ENCODE results near the gene IMPDH2.

The IMPDH2 gene

DNA sequence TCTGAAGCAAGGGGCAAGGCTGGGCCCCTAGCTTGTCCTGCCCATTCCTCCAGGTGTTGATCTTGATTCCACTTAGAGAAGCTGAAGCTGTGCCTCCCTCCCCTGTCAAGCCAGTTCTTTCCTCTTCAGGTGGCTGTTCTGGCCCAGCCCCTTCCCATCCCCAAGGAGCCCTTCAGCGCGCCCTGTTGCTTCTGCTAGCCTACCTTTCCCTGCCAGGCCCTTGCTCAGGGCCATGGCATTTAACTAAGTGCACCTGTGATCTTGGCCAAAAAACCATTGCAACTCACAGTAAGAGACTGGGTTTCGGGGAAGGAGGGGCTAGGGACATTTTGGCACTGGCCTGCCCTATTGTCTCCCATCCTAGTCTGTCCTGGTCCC, 23.9 kb downstream of the IMPDH2 start:
- no peak for DNase-seq

DNA sequence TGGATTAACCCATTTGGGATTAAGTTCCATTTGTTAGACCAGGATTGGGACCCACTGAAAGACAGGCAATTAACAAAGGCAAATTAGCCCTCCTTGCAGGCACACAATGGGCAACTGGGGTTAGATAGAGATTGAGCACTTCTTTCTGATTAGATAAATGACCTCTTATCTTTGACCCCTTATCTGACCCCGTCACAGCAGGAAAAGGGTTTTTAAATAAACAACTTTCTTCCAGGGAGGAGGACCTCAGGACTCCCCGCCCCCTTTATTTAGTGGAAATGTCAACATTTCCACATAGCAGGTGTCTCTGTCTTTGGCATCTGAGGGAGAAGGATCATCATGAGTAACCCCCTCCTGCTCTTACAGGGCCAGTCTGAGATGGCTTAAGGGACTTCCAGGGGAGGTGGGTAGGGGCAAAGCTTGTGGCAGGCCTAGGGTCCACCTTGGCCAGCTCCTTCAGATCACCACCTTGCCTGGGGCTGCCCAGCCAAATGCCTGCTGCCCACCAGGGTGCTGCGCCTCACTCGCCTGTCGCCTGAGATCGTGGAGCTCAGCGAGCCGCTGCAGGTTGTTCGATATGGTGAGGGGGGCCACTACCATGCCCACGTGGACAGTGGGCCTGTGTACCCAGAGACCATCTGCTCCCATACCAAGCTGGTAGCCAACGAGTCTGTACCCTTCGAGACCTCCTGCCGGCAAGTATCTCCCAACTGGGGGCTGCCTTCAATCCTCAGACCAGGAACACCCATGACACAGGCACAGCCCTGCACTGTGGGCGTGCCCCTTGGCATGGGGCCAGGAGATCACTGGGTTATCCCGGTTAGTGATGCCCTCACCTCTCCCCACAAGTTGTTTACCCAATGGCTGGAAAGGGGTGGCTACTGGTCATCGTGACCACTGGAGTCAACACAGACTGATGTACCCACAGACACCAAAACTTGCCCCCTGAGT, 24.6 kb downstream of the IMPDH2 start:
- DNase-seq, result no peak

DNA sequence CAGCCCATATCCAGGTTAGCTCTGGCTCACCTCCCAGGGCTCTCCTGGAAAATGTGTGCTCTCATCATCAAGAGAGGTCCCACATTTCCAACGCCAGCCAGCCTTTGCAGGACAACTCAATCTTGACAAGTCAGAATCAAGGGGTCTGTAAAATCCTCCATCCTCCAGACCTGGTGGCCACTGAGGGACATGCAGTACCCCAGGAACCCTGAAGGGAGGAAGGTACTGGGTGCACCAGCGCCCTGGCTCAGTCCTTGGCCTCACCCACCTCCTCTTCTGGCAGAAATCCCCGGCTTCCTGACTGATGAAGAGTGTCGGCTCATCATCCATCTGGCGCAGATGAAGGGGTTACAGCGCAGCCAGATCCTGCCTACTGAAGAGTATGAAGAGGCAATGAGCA, 28.0 kb downstream of the IMPDH2 start:
- DNase-seq, result no peak

DNA sequence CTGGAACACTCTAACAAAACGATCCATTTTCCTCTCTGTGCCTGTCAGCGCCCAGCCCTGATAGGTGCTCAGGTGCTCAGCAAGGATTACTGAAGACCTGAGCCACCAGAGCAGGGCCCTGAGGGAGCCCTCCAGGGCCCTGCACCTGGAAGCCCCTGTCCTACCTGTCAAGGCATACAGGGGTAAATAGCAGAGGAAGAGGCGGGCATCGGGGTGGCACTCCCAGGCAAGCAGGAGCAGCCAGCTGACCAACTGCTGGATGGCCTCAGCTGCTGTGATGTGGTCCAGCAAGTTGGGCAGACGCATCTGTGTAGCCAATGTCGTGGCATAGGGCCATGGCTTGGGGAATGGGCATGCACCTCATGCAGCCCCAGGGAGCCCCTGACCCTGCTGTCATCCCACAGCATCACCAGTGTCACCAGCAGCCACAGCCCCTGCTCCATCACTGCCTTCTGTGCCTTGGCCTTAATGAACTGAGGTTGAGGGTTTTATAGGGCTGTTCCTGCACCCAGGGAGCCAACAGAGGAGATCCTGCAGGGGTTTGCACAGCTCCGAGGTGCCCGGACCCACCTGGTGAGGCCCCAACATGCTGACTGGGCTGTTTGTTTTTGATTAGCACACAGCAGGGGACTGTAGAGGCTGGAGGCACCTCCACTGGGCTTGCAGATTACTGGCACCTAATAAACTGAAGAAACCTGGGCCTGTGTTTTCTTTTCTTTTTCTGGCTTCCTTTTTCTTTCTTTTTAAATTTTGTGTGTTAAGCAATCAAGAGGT, 29.9 kb downstream of the IMPDH2 start:
- DNase-seq, result no peak

DNA sequence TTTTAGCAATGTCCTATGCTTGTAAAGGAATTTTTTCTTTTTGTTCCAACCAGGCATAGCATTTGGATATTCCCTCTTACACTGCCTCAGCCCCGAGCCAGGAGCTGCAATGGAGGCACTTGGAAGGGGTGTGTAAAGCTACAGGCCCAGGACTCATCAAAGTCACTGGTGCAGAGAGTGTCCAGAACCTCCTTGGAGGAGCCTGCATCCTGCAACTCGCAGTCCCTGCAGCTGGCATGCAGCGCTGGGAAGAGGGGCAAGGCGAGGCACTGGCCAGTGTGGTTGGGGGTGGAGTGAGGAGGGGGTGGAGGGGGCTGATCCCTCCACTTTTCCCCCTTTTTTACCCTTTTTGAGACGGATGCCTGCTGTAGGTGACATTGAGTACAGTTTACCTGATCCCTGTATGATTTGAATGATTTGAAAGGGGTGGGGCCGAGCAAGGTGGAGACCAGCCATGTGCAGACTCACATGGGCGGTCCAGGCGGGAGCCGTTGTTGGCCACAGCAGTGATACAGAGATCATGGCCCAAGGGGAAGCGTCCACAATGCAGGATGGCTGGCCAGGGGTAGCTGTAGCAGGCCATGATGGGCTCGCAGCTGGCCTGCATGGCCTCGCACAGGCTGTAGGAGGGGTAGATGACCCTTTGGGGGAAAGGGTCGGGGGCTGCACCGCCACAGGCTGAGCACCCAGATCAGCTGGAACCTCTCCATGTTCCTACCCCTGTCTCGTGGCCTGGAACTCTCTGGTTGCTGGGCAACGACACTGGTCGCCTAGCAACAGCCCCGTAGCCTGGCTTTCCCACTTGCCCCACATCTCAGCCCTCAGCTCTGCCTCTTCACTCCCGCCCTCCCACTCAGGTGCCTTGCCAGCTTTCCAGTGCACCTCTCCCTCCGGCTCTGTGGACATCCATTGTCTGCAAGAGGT, 31.2 kb downstream of the IMPDH2 start:
- no peak for DNase-seq

DNA sequence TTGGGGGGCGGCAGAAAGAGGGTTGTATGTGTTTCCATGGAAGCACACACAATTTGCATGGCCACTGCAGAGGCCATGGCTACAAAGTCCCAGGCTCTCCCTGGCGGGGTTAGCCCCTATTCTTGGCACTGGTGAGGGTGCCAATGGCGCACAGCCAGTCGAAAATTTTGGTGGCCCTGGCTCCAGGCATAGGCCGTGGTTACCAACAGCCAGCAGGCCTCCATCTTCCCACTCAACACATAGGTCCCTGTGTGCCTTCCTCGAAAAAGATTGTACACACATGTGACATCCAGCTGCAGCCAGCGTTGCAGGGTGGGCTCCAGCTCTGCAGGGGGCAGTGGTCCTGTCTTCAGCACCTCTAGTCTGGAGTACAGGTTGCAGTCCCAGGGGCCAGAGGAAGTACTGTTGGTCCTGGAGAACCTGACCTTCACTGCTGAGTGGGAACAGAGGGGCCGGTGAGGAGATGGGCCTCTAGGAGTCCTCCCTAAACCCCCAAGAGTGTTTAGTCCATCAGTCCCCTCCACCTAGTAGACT, 32.0 kb downstream of the IMPDH2 start:
- no peak for DNase-seq

DNA sequence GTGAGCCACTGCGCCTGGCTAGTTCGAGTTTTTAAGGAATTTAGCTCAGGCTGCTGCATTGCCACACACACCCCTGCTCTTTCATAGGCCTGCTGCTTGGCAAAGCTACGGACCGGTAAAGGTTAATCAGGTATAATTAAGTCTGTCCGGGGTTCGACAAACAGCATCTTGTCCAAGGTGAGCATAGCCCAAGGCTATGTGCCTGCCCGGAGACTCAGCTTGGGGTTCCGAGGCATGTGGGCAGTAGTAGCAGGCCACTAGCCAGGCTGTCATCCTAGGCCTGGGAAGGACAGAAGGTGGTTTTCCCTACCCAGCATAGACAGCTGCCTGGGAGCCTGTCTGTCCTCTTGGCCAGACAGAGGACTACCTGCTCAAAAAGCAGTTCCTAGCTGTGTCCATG, 32.6 kb downstream of the IMPDH2 start:
- no peak for DNase-seq

DNA sequence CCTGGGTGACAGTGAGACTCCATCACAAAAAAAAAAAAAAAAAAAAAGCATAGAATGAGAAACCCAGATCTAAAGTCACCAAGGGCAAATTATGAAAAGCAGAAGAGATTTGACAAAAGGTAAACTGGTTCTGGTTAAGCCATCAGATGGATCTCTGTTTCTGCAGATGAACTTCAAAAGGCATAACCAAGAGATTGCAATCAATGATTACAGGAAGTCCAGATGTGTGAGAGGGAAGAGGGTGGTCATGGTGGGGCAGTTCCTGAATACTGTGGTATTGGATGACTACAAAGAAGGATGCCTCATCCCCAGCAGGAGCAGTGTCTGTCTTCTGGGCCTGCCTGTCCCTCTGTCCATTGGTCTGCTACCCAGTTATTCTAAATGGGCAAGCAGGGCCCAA, 35.4 kb downstream of the IMPDH2 start:
- DNase-seq, result no peak

DNA sequence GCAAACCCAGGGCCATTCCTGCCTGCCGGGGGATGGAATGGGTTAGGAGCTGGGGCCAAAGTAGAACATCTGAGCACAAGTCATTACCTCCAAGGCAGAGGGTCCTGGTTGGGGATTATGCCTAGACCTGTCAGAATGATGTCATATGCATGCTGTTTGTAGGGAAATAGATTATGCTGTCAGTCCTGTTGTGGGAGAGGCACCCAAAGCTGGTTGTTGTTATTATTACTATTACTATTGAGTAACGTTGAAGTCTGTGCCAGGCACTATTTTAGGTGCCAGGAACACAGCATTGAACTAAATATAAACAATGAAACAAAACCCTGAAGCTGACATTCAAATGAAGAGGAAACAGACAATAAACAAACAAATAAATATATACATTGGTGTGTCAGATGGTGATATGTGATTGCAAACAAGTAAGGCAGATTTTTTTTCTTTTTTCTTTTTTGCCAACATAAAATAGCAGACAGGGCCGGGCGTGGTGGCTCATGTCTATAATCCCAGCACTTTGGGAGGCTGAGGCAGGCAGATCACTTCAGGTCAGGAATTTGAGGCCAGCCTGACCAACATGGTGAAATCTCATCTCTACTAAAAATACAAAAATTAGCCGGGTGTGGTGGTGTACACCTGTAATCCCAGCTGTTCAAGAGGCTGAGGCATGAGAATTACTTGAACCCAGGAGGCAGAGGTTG, 37.2 kb downstream of the IMPDH2 start:
- no peak for DNase-seq

DNA sequence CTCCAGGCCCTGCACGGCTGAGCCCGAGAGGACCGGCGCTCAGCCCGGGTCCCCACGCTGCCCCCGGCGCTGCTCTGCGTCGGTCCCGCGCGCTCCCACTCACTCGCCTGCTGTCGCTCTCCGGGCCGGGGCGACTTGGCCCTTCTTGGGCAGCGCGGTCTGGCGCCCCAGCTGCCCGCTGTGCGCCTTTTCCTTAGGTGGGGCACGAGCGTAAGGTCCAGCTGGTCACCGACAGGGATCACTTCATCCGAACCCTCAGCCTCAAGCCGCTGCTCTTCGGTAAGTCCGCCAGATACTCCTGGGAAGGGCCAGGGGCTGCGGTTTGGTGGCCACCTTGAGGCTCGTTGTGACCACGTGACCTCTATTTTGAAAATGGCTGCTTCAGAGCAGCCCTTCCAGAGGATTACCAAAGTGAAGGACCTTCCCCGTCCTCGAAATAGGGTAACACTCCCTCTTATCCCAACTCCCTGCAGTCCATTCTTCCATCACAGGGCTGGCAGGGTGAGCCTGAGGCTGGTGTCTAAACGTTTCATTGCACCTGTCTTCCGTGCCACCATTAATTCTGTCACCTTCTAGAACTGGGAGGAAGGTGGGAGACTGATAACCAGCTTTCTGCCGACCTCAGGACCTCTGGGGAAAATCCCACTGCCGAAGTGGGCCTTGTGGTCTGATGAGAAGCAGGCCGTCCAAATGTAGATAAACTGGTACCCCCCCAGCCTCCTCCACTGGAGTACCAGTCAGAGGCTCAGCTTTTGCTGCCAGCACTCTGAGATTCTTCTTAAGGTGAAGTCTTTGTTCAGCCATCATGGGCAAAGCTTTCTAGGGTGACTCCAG, 38.3 kb downstream of the IMPDH2 start:
- DNase-seq, result peak; percentile 35

DNA sequence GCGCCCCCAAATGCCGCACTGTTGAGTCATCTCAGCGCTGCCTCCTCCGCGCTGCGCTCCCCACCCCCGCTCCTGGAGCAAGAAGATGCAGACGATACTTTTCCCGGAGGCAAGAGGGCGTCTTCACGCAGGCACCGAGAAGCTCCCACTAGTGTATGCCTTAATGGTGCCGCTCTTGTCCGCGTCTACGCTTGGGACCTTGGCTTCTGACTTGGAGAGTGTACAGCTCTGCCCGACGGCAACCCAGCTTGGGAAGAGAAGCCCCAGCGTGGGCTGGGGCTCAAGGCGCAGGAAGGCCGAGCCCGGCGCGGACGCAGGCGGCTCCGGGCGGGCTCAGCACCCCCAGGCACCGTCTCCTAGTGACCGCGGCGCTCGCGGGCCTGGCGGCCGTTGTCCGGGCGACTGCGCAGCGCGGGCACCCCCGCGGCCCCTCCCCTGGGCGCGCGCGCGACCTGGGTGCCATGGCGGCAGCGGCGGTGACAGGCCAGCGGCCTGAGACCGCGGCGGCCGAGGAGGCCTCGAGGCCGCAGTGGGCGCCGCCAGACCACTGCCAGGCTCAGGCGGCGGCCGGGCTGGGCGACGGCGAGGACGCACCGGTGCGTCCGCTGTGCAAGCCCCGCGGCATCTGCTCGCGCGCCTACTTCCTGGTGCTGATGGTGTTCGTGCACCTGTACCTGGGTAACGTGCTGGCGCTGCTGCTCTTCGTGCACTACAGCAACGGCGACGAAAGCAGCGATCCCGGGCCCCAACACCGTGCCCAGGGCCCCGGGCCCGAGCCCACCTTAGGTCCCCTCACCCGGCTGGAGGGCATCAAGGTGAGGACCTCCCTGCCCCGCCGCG, 39.2 kb downstream of the IMPDH2 start, which contains the start of gene P4HTM:
Gene P4HTM, plus strand, starts transcription at position 446 of the 840 bp plus-strand sequence. Its CDS starts 16 bp downstream, at position 462.
- DNase-seq, result peak; percentile 96

DNA sequence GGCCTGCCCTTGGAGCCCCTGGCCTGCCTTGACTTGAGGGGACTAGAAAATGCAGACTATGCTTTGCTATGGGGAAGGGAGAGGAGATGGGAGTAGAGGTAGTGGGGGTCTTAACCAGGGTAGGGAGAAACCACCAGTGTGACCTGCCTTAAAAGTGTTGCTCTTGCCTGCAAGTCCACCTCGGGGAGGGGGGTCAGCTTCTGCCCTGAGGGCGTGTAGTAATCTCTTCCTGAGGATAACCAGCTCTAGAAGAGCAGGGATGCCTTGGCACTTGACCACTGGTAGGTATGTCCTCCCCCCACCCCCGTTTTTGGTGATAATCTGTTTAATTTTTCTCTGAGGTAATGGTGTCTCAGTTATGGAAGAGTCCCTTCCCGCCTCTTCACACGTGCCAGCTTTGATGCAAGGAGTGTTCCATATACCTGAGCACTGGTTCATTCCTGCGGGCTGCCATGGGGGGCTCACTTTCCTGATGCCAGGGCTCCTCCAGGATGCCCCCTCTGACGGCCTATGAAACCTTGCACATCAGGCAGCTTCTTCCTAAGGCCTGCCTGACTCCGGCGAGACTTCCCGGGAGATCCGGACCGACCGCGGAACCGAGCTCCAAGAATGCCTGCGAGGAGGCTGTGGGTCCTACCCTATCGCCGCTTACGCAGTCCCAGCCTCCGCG, 39.9 kb downstream of the IMPDH2 start:
- DNase-seq, result no peak

DNA sequence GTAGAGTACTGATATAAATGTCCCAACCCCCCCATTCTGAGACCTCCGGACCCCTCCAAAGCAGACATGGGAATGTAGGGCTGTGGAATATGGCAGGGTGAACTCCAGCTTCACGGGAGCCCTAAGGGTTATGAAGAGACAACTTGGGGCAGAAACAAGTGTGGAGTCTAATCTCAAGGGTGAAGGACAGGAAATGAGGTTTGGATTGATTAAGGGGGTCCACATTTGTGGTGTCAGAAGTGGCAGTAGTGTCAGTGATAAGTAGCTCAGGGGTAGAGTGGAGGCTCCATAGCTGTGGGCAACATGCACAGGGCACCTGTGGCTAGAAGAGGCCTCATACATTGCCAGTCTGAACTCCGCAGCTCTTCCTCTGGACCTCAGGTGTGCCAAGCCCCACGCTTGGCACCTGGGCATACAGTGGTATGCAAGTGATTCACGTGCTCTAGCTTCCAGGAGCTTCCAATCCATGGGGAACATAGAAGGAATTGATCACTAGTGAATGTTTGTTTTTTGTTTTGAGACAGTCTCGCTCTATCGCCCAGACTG, 43.3 kb downstream of the IMPDH2 start:
- no peak for DNase-seq

DNA sequence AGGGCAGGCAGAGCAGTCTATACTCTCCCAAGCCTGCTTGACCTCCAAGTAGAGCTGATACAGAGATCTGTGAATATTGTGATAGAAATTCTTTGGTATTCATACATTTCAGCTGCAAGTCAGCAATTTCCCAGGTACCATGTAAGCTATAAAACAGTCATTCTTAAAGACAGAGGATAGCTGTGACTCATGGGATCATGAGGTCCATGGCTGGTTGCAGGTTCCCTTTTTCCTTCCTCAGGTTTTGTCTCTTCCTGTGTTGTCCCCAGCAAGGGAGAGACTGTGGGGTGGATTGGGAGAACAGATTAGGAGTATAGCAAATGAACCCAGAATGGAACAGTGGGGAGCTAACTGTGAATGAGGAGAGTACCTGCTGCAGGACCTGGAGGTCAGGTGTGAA, 44.5 kb downstream of the IMPDH2 start:
- DNase-seq, result no peak

DNA sequence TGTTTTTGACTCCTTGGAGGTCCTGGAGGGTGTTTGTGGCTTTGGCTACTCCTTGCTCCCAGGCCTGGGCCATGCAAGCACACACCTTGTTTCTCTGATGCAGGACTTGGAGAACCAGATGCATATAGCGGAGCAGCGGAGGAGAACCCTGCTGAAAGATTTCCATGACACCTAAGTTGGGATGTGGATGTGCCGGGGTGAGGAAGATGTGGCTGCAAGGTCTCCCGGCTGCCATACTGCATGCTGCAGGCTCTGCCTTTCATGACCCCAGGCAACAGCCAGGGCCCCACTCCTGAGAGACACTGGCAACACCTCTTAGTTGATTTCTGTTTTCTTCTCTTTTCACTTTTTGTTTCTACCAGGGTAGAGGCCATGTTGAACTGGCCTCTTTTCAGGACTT, 46.1 kb downstream of the IMPDH2 start:
- no peak for DNase-seq

DNA sequence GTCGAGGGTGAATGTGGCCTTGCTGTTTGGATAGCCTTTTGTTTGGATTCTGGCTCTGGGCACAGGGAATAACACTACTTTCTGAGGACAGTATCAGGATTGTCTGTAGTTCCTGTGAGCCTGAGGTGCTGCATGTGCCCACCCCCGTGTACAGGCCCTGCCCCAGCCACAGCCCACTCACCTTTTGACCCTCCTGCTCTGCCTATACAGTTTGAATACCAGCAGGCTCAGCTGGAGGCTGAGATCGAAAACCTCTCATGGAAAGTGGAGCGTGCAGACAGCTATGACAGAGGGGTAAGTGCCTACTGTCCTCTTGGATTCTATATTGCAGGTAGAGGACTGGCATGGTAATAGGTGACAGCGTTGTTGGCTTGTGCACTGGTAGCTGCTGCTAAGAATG, 46.5 kb downstream of the IMPDH2 start:
- DNase-seq, result no peak

DNA sequence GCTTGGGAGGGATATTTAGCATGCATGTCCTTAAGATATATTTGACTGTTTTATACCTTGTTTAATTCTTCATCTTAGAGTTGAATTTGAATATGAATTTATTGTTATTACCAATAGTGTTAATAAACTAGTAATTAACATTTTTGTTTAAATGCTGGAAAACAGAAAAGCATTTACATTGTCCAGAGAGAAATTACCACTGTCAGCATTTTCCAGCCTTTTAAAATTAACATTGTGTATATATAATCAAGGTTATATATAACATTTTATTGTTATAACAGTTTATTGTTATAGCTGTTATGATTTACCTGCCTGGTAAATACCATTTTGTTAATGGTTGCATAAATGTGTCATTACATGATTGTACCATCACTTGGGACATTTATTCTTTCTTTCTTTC, 47.2 kb downstream of the IMPDH2 start:
- no peak for DNase-seq

DNA sequence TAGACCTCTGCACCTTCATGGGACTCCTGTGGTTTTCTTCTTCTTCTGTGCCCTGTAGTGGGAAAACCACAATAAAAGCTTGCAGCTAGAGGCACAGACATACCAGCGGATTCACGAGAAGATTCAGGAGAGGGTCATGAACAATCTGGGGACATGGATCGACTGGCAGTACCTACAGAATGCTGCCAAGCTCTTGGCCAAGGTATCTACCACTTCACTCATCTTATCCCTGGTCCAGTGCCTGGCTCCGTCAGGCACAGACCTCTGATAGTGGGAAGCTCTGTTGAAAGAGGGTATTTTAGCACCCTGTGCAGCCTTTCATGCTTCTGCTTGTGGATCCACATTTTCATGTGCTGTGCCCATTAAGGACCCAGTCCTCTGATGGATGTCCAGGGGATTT, 48.9 kb downstream of the IMPDH2 start:
- DNase-seq, result no peak

DNA sequence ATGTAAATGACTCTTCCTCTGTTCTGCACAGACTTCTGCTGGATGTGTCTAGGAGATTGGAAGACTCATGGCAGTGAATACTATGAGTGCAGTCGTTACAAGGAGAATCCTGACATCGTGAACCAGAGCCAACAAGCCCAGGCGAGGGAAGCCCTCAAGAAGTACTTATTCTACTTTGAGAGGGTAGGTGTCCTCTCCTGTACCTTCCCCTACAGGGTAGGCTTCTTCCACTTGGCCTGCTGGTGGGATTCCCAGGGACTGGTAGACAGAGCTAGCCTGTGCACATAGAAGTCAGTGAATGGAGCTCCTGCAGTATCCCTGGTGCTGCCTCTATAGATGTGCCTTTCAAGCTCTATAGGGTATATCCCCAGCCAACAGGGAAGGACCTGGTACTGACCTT, 49.7 kb downstream of the IMPDH2 start:
- no peak for DNase-seq
